Measurements from ENCODE around the gene FBF1. TPM values are rescaled to one million over a fixed set of nuclear protein-coding genes. Genes with fewer than 3 reads are reported as not detected.
"Not testable (repeated sequence)": the region's sequence is repeated elsewhere in the genome, so short reads cannot be mapped to it uniquely, and the experiment has no call there.

FBF1 gene
- total RNA-seq, 1 donor from 2014 or later = 21.0 TPM

- intact Hi-C loops (cut with micrococcal nuclease) = loop anchor here (2.0 kb wide), 4 partner anchors 21 to 231 kb away; partner anchors contain the start of genes FBF1, RECQL5, SAP30BP and WBP2
Observed at GRCh38 chr17:75897160-75898019, 43.5 kb downstream of the FBF1 start.

DNA sequence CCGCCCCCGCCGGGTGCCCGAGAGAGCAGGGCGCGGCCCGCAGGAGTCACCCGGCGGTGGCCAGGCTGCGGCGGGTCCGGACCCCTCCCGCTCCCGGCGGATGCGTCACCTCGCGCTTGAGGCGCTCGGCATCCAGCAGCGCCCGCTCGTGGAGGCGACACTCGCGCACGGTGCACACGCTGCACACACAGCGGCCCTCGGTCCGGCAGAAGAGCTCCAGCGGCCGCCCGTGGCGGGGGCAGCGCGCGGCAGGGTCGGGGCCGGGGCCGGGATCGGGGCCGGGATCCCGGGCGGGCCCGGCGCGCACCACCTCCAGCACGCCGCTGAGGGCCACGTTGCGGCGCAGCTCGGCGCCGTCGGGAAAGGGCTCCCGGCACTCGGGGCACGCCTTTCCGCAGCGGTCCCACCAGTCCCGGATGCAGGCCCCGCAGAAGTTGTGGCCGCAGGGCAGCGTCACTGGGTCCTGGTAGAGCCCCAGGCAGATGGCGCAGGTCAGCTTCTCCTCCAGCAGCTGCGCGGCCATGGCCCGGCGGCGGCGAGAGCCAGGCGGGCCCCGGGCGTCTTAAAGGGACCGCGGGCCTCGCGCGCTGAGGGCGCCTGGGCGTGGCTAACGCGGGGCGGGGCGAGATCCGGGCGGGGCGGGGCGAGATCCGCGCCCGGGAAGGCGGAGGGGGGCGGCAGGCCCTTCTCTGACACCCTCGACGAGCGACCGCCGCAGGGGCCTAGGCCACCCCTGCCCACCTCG, 44.3 kb downstream of the FBF1 start, which contains the start of gene TRIM65:
TRIM65 (minus strand) TSS at position 537 of the 745 bp plus-strand sequence; CDS start at position 523, 14 bp downstream.
- intact Hi-C loops (cut with micrococcal nuclease) = loop anchor here (1.0 to 2.0 kb wide), 7 partner anchors 8 to 230 kb away; partner anchors contain the start of genes ACOX1, FBF1, MRPL38 and RECQL5

DNA sequence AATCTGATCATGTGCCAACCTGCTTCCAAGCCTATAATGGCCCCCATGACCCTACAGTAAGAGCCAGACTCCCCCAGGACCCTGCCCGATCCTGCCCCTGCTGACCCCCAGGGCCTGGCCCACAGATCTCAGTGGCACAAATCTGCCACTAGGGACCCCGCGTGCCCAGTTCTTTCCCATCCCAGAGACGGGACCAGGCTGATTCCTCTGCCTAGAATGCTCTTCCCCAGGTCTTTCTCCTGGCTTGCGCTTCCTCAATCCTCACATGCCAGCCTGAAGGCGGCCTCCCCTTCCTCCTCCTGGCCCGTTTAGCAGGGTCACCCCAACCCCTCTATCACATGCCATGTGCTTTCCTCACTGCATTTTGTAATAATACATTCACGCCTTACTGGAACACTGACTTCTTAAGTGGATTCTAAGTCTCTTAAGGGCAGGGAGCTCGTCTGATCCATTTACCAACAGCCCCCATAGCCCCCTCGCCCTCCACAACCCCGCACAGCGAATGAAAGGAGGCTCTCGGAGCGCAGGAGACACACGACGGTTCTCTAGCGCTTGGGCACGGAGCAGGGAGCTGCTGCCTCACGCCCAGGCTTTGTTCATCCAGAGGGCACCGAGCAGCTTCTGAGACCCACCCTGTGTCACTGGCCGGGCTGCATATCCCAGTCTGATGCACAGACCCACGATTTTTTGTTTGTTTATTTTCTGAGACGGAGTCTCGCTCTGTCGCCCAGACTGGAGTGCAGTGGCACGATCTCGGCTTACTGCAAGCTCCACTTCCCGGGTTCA, 45.3 kb downstream of the FBF1 start:
- intact Hi-C loops (cut with micrococcal nuclease) = loop anchor here (1.0 to 2.0 kb wide), 7 partner anchors 9 to 229 kb away; partner anchors contain the start of genes ACOX1, FBF1, MRPL38 and RECQL5

- intact Hi-C loops (cut with micrococcal nuclease) = no loop called here
Observed at GRCh38 chr17:75894049-75894733, 46.7 kb downstream of the FBF1 start.

GRCh38 chr17:75893305-75894048, 47.4 kb downstream of the FBF1 start:
- intact Hi-C loops (cut with micrococcal nuclease) = no loop called here

GRCh38 chr17:75892556-75893224, 48.2 kb downstream of the FBF1 start:
- intact Hi-C loops (cut with micrococcal nuclease) = no loop called here

DNA sequence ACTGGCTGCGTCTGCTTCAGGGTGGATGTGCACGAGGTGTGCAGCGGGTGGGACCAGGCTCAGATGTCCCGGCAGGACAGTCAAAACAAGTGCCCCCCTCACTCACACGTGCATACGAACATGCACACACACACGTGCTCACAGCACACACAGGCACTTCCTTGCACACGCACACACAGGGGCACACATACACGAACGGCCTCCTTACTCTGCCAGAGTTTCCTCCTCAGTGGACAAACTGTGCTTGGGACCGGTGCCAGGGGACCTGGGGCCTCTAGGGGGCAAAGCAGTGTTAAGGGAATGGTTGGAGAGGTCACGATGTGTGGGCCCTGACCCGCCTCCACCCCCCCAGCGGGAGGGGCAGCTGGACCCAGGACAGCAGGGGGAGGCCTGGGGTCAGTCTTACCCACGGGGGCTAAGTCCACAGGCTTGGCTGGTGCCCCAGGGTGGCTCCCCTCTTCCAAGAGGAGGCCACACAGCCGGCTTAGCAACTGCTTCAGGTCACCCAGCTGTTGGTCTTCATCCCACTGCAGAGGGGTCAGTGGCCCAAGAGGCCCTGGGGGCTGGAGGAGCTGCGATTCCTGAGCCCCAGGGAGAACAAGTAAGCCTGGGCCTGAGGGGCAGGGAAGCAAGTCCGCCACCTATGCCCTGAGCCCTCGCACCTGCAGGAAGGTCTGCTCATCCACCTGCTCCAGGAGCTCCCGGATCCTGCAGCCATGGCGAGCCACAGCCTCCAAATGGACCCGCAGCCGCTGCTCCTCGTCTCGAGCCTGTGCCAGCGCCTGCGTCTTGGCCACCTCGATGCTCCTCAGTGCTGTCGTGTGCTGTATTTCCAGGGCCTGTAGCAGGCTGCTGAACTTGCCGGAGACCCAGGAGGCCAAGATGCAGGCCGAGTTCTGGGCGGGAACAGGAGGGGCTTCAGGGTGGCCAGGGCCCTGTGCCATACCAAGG, 49.0 kb downstream of the FBF1 start:
- intact Hi-C loops (cut with micrococcal nuclease) = no loop called here

- intact Hi-C loops (cut with micrococcal nuclease) = no loop called here
Observed at GRCh38 chr17:75891022-75891604, 49.7 kb downstream of the FBF1 start.

GRCh38 chr17:75889454-75889853, 51.4 kb downstream of the FBF1 start:
- intact Hi-C loops (cut with micrococcal nuclease) = no loop called here

DNA sequence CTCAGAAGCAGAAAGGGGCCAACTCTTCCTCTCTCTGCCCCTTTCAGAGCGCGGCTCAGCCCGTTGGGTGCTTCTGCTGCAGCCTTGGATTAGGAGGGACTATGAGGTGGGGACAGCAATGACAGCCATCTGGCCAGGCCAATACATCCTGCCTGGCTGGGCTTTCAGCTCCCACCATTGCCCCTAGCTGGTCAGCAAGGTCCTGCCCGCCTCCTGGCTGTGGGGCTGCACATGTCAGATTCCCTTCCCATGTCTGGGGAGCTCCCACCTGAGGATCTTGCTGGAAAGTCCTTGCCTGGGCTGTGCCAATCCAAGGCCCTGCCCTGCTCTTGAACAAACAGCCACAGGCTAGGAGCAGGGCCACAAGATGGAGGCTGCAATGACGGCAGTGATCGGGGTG, 52.4 kb downstream of the FBF1 start:
- intact Hi-C loops (cut with micrococcal nuclease) = no loop called here

DNA sequence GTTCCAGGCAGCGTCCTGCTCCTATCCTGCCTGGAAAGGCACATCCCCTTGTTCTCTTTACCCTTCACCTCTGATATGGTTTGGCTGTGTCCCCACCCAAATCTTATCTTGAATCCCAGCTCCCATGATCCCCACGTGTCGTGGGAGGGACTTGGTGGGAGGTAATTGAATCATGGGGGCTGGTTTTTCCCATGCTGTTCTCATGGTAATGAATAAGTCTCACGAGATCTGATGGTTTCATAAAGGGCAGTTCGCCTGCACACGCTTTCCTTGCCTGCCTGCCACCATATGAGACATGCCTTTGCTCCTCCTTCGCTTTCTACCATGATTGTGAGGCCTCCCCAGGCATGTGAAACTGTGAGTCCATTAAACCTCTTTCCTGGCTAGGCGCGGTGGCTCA, 55.0 kb downstream of the FBF1 start:
- intact Hi-C loops (cut with micrococcal nuclease) = not testable (repeated sequence)

DNA sequence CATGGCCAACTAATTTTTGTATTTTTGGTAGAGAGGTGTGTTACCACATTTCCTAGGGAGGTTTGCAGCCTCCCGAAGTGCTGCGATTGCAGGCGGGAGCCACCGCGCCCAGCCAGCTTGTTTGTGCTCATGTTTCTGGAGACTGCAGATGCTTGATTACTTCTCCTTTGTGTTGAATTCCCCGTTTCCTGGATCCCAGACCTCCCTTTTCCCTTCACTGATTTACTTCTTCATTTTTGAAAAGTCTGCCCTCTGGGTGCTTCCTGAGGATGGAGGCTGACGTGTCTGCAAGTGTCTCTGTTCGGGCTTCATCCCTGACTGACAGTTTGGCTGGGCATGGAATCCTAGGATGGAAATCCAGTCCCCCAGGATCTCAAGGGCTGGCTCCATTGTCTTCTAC, 55.4 kb downstream of the FBF1 start:
- intact Hi-C loops (cut with micrococcal nuclease) = no loop called here

- intact Hi-C loops (cut with micrococcal nuclease) = no loop called here
Observed at GRCh38 chr17:75881678-75882454, 59.0 kb downstream of the FBF1 start.

GRCh38 chr17:75880266-75880665, 60.6 kb downstream of the FBF1 start:
- intact Hi-C loops (cut with micrococcal nuclease) = no loop called here

DNA sequence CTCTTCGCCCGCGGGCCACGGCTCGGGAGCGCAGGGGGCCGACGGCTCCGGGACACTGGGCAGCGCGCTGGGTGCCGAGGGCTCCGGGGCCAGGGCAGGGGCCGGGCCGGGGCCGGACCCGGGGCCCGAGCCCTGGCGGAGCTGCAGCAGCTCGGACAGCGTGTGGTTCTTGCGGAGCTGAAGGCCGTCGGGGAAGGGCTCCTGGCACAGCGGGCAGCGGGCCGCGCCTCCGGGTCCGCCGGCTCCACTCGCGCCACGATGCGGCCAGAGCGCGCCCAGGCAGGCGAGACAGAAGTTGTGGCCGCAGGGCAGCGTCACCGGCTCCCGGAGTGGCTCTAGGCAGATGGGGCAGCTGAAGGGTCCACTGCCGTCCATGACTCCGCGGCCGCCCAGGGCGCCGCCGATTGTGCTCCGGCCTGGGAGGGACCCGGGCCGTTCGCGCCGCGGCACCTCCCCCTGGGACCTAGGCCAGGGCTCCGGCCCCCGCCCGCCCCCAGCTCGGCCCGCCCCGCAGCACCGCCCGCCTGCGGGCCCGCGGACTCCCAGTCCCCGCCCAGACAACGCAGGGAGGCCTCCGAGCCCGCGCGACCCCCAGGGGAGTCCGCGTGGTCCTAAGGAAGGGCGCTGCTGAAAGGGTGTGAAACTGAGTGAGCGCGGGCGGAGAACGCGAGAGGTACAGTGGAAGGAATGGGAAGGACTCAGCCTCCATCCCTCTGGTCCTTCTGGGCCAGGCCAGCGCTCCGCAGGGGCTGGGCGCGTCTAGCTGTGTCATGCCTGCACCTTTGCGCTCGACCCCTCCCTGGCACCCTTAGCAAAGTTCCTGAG, 62.5 kb downstream of the FBF1 start, which contains the start of gene TRIM47:
TRIM47 (minus strand) TSS at position 408 of the 825 bp plus-strand sequence; CDS start at position 375, 33 bp downstream.
- intact Hi-C loops (cut with micrococcal nuclease) = no loop called here

GRCh38 chr17:75877752-75878173, 63.1 kb downstream of the FBF1 start:
- intact Hi-C loops (cut with micrococcal nuclease) = loop anchor here (1.0 to 2.0 kb wide), 6 partner anchors 13 to 63 kb away; partner anchors contain the start of genes FBF1, TRIM65 and WBP2
